ENCODE data around the gene ME3.

Gene ME3

DNA sequence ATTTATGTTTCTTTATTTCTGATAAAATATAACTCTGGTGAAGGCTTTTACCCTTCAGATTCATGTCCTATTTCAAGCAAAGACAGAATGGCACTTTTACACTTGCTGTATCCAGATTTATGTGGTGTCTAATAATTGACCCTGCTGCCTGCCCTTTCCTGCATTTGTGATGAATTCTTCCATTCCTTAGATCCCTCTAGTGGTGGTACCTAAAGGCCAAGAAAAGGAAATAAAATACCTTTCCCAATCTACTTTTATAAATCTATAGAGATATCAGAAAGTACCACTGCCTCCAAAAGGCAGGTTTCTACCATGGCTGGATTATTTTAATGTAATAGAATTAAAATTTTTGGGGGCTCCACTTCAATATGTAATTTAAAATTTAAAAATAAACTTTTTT lies 263.6 kb downstream of the ME3 start:
- H3K4me3 ChIP-seq (replicated peaks; ENCODE audit: low read depth, low read length), result no peak overlapping the region
- DNase-seq (ENCODE audit: extremely low read depth, insufficient read length), result no peak
- no peaks in the 10 kb centered on the region for H3K36me3 ChIP-seq (ENCODE audit: control insufficient read depth, insufficient read depth, low read length)
- TF ChIP-seq, protein P1, sequence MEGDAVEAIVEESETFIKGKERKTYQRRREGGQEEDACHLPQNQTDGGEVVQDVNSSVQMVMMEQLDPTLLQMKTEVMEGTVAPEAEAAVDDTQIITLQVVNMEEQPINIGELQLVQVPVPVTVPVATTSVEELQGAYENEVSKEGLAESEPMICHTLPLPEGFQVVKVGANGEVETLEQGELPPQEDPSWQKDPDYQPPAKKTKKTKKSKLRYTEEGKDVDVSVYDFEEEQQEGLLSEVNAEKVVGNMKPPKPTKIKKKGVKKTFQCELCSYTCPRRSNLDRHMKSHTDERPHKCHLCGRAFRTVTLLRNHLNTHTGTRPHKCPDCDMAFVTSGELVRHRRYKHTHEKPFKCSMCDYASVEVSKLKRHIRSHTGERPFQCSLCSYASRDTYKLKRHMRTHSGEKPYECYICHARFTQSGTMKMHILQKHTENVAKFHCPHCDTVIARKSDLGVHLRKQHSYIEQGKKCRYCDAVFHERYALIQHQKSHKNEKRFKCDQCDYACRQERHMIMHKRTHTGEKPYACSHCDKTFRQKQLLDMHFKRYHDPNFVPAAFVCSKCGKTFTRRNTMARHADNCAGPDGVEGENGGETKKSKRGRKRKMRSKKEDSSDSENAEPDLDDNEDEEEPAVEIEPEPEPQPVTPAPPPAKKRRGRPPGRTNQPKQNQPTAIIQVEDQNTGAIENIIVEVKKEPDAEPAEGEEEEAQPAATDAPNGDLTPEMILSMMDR (IDR thresholded peaks at IDR 0.05; ENCODE audit: insufficient read depth, low read length, poor library complexity, severe bottlenecking), result no peak
- no peaks in the 10 kb centered on the region for H3K27me3 ChIP-seq (replicated peaks; ENCODE audit: control insufficient read depth, insufficient read depth, low read length)

DNA sequence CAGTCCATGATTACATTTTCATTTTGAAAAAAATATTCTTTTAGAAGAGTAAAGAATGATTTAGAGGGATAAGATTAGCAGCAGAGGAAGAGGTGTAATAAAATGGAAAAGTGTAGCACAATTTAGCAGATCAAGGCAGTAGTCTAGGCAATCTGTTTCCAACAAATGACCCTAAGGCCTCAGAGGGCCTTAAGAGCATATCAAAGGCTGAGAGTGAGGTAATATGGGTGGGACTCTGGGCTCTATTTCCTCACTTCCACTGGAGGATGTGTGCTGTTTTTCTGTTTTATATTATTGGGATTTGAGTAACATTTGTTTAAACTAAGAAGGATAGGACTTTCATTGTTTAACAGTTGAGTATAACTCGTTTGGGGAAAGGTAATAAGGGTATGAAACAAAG lies 269.0 kb downstream of the ME3 start:
- TF ChIP-seq, protein P1 (IDR thresholded peaks at IDR 0.05; ENCODE audit: insufficient read depth, low read length, poor library complexity, severe bottlenecking), result no peak
- no peaks in the 10 kb centered on the region for H3K27me3 ChIP-seq (replicated peaks; ENCODE audit: control insufficient read depth, insufficient read depth, low read length)
- no peak for DNase-seq (ENCODE audit: extremely low read depth, insufficient read length)
- H3K36me3 ChIP-seq (ENCODE audit: control insufficient read depth, insufficient read depth, low read length), result no peaks in the 10 kb centered on the region
- no peak overlapping the region for H3K4me3 ChIP-seq (replicated peaks; ENCODE audit: low read depth, low read length)

DNA sequence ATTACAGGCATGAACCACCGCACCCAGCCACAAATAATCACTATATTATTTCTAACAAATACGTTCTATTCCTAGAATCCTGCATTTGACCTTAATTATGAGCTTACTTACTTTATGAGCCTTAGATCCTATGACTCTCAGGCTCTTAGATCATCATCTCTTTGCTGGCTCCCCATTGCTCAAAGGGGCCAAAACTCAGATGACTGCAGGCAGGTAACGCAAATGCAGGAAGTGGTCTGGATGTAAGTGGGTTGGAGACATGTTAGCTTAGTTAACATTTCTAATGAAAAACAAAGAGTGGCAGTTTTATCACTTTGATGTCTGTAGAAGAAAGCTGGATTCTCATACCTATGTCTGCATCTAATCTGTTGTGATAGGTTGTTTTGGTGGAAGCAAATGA lies 274.3 kb downstream of the ME3 start:
- no peak for DNase-seq (ENCODE audit: extremely low read depth, insufficient read length)
- no peak overlapping the region for H3K4me3 ChIP-seq (replicated peaks; ENCODE audit: low read depth, low read length)
- TF ChIP-seq, protein P1 (IDR thresholded peaks at IDR 0.05; ENCODE audit: insufficient read depth, low read length, poor library complexity, severe bottlenecking), result no peak

DNA sequence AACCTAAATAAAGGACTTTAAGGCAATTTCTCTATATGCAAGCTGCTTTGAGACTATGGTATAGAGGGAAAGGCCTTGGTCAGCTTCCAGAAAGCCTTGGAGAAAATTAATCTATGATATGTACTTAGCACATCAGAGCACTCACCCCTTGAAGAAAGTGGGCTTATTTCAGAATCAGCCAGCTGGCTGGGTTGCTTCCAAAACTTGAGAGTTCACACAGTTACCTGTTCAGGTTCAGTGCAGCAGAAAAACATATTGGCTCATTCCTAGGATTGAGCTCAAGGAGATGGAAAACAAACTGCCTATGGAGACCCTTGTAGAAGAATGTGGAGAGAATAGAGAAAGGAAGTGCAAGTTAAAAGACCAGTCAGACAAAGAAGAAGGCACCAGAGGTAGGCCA lies 275.1 kb downstream of the ME3 start:
- no peaks in the 10 kb centered on the region for H3K36me3 ChIP-seq (ENCODE audit: control insufficient read depth, insufficient read depth, low read length)
- no peak overlapping the region for H3K4me3 ChIP-seq (replicated peaks; ENCODE audit: low read depth, low read length)
- no peaks in the 10 kb centered on the region for H3K27me3 ChIP-seq (replicated peaks; ENCODE audit: control insufficient read depth, insufficient read depth, low read length)
- DNase-seq (ENCODE audit: extremely low read depth, insufficient read length), result no peak
- TF ChIP-seq, protein P1 (IDR thresholded peaks at IDR 0.05; ENCODE audit: insufficient read depth, low read length, poor library complexity, severe bottlenecking), result no peak

More for the DNA sequence above, 274.3 kb downstream of the ME3 start:
- H3K27me3 ChIP-seq (replicated peaks; ENCODE audit: control insufficient read depth, insufficient read depth, low read length), result no peaks in the 10 kb centered on the region
- H3K36me3 ChIP-seq (ENCODE audit: control insufficient read depth, insufficient read depth, low read length), result no peaks in the 10 kb centered on the region

DNA sequence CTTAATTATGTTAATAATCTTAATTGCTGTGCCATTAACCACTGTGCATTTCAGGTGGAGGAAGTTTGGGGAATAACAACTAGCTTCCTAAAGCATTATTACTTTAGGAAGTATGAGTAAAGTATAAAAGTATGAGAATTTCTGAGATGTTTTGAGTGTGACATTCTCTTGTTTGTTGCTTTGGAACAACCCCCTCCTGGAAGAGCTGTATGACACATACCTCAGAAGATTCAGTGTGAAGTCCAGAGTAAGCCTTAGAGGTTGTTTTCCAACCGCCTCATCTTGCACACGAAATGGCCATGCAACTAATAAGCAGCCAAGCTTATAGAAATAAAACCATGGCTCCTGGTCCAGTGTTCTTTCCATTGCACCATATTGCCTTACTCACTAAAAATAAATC lies 276.0 kb downstream of the ME3 start:
- no peak overlapping the region for H3K4me3 ChIP-seq (replicated peaks; ENCODE audit: low read depth, low read length)
- no peaks in the 10 kb centered on the region for H3K27me3 ChIP-seq (replicated peaks; ENCODE audit: control insufficient read depth, insufficient read depth, low read length)
- H3K36me3 ChIP-seq (ENCODE audit: control insufficient read depth, insufficient read depth, low read length), result no peaks in the 10 kb centered on the region
- DNase-seq (ENCODE audit: extremely low read depth, insufficient read length), result no peak
- TF ChIP-seq, protein P1 (IDR thresholded peaks at IDR 0.05; ENCODE audit: insufficient read depth, low read length, poor library complexity, severe bottlenecking), result no peak

DNA sequence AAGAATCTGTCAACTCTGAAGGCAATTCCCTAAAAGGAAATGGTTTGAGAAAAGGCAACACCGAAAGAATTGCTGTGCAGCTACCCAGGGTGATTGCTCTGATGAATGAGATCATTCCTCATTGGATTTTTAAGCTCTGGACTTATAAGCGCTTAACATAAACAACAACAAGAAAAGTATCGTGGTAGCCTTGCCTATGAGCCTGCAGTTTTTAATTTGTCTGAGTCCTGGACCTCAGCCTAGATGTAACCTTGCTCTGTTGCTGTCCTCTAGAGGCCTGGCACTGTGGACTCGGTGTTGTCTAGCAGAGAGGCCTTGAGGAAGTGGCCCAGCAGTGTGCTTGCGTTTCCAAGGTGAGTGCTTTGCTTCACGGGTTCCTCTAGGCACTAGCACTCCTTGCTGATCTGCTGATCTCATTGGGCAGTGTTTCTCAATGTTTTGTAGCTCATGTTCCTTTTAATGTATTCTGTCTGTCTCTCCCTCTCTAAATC lies 277.3 kb downstream of the ME3 start:
- Histone ChIP-seq H3K36me3 (ENCODE audit: control insufficient read depth, insufficient read depth, low read length) (no peaks in the 10 kb centered on the region), H3K4me3 (replicated peaks; ENCODE audit: low read depth, low read length) (no peak overlapping the region), H3K27me3 (replicated peaks; ENCODE audit: control insufficient read depth, insufficient read depth, low read length) (no peaks in the 10 kb centered on the region)
- DNase-seq (ENCODE audit: extremely low read depth, insufficient read length), result no peak
- TF ChIP-seq, protein P1 (IDR thresholded peaks at IDR 0.05; ENCODE audit: insufficient read depth, low read length, poor library complexity, severe bottlenecking), result no peak

Data from GM06990 (cell line).